PC-9 (cell line): ENCODE measurements around the gene KIFC3. TPM values are rescaled to one million over a fixed set of nuclear protein-coding genes. Genes with fewer than 3 reads are reported as not detected.

Source experiments
- BruUV-seq: library from RNA; stranded (reverse); fragments of 400-500 nt; replicated peaks from 2 replicates; lab custom pipeline; 2021; lab: Mats Ljungman, UMichigan
- CTCF ChIA-PET: fragments of 300-600 bp; sonication (Branson Sonifier 250); formaldehyde crosslinking; loops from one replicate; lab custom pipeline; 2022; ENCODE audit warnings: antibody characterized with exemption; lab: Charles Lee
- POLR2A ChIA-PET: fragments of 300-600 bp; sonication (Branson Sonifier 250); formaldehyde crosslinking; loops from one replicate; lab custom pipeline; 2022; ENCODE audit warnings: antibody characterized with exemption; ENCODE audit not compliant: unreplicated experiment; lab: Charles Lee
- DNase-seq, 2 experiments: peaks; one replicate each; pipeline versions ENCODE4 v3.0.0 to v3.0.0-alpha.2; 2015 to 2022; ENCODE audit warnings: mixed read lengths in 1 of 2
- H2AFZ ChIP-seq: fragments of 200-600 bp; sonication (generic); 2 replicates; pipeline ENCODE4 v1.8.1; 2017; ENCODE audit warnings: antibody characterized with exemption
- H3F3A ChIP-seq: fragments of 200-600 bp; sonication (generic); 2 replicates; pipeline ENCODE4 v1.8.1; 2017; ENCODE audit warnings: antibody characterized with exemption, mild to moderate bottlenecking, low read depth; ENCODE audit not compliant: insufficient read depth
- H3K27ac ChIP-seq: fragments of 200-600 bp; sonication (generic); 2 replicates; pipeline ENCODE4 v1.6.1; 2016; ENCODE audit warnings: mixed run types
- H3K27me3 ChIP-seq: fragments of 200-600 bp; sonication (generic); 2 replicates; pipeline ENCODE4 v1.6.1; 2016; ENCODE audit warnings: low read depth, mixed run types; ENCODE audit not compliant: insufficient read depth
- H3K36me3 ChIP-seq: fragments of 200-600 bp; sonication (generic); 2 replicates; pipeline ENCODE4 v1.6.1; 2016; ENCODE audit warnings: low read depth, mixed run types
- H3K4me1 ChIP-seq: fragments of 200-600 bp; sonication (generic); replicated peaks from 2 replicates; pipeline ENCODE4 v1.6.1; 2016; ENCODE audit warnings: mixed run types; ENCODE audit not compliant: insufficient read depth
- H3K4me2 ChIP-seq: fragments of 200-600 bp; sonication (generic); 2 replicates; pipeline ENCODE4 v1.6.1; 2017; ENCODE audit warnings: mixed run types
- H3K4me3 ChIP-seq: fragments of 200-600 bp; sonication (generic); 2 replicates; pipeline ENCODE4 v1.6.1; 2016; ENCODE audit warnings: mixed run types
- H3K79me2 ChIP-seq: fragments of 200-600 bp; sonication (generic); 2 replicates; pipeline ENCODE4 v1.6.1; 2017; ENCODE audit warnings: low read depth, mixed run types
- H3K9me2 ChIP-seq: fragments of 200-600 bp; sonication (generic); 2 replicates; pipeline ENCODE4 v1.8.1; 2017; ENCODE audit warnings: mild to moderate bottlenecking; ENCODE audit not compliant: insufficient read depth
- H3K9me3 ChIP-seq: fragments of 200-600 bp; sonication (generic); 2 replicates; pipeline ENCODE4 v1.8.1; 2016; ENCODE audit warnings: low read depth; ENCODE audit not compliant: insufficient read depth
- H4K20me1 ChIP-seq: fragments of 200-600 bp; sonication (generic); 2 replicates; pipeline ENCODE4 v1.8.1; 2017; ENCODE audit not compliant: insufficient read depth
- CTCF ChIP-seq: fragments of 200-600 bp; sonication (generic); conservative IDR thresholded peaks from 2 replicates; pipeline ENCODE4 v1.6.1; 2017; ENCODE audit warnings: mixed run types, antibody characterized with exemption, mild to moderate bottlenecking, moderate library complexity
- EZH2 ChIP-seq: fragments of 200-600 bp; sonication (generic); IDR thresholded peaks from 2 replicates; pipeline ENCODE4 v1.8.0; 2017; ENCODE audit warnings: antibody characterized with exemption, low read depth
- intact Hi-C: fragments of 100-400 bp; cut with micrococcal nuclease; formaldehyde crosslinking; loops from one replicate; pipeline ENCODE4 v1.10.0; 2022; ENCODE audit not compliant: unreplicated experiment
- microRNA-seq: library from miRNA; unstranded; fragments of <30 nt; microRNA quantifications from one replicate; pipeline ENCODE4 v1.2.0, GENCODE V29; 2021; ENCODE audit warnings: borderline number of aligned reads, borderline replicate concordance
- total RNA-seq: library from RNA; stranded (reverse); gene quantifications from 2 replicates; pipeline ENCODE4 v1.2.3, GENCODE V29; 2021

The KIFC3 gene
- total RNA-seq, 1 experiment from 2014 or later, result 52.5 TPM

DNA sequence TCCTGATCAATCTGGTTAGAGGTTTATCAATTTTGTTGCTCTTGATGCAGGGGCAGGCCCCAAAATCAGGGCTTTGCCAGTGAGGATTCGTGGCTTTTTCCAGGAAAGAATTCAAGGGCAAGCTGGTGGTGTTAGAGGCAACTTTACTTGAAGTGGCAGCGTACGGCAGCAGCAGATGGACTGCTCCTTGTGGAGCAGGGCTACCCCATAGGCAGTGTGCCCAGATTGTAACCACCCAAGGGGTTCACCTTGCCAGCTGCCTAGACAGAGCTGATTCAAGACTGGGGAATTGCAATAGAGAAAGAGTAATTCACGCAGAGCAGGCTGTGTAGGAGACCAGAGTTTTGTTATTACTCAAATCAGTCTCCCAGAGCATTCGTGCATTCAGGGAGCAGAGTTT lies 90.9 kb downstream of the KIFC3 start:
- TF ChIP-seq CTCF, result no peak
- no peak overlapping the region for H3K4me2 ChIP-seq
- CTCF ChIA-PET, result no interaction called here
- BruUV-seq, result no TSS peak
- H3K27ac ChIP-seq, result no peak overlapping the region
- POLR2A ChIA-PET, result no interaction called here
- no peak overlapping the region for H3K4me3 ChIP-seq
- no peak for DNase-seq
- no peaks in the 10 kb centered on the region for H3F3A ChIP-seq
- intact Hi-C loops, result no loop called here
- no peaks in the 10 kb centered on the region for H3K9me3 ChIP-seq
- H3K27me3 ChIP-seq, result peaks cover 10% of the 10 kb centered on the region; the same call in 1 of the 2 replicates
- H3K36me3 ChIP-seq, result no peaks in the 10 kb centered on the region
- no peaks in the 10 kb centered on the region for H3K79me2 ChIP-seq
- no peaks in the 10 kb centered on the region for H3K4me1 ChIP-seq
- H3K9me2 ChIP-seq, result no peaks in the 10 kb centered on the region
- H2AFZ ChIP-seq, result no peak overlapping the region
- H4K20me1 ChIP-seq, result no peaks in the 10 kb centered on the region

- H3K4me3 ChIP-seq, result no peak overlapping the region
- no peaks in the 10 kb centered on the region for H3F3A ChIP-seq
- no peak overlapping the region for H2AFZ ChIP-seq
- TF ChIP-seq EZH2 (no peak), CTCF (no peak)
- H4K20me1 ChIP-seq, result no peaks in the 10 kb centered on the region
- POLR2A ChIA-PET, result no interaction called here
- H3K9me3 ChIP-seq, result no peaks in the 10 kb centered on the region
- intact Hi-C loops, result no loop called here
- no peaks in the 10 kb centered on the region for H3K4me1 ChIP-seq
- H3K4me2 ChIP-seq, result no peak overlapping the region
- DNase-seq, result no peak
- CTCF ChIA-PET, result no interaction called here
- H3K27ac ChIP-seq, result no peak overlapping the region
- no peaks in the 10 kb centered on the region for H3K36me3 ChIP-seq
- H3K79me2 ChIP-seq, result no peaks in the 10 kb centered on the region
- H3K27me3 ChIP-seq, result no peaks in the 10 kb centered on the region
- no TSS peak for BruUV-seq
- H3K9me2 ChIP-seq, result no peaks in the 10 kb centered on the region
Measured at GRCh38 chr16:57709663-57710062, 92.6 kb downstream of the KIFC3 start.

Small RNAs within 50 kb of the gene (microRNA-seq; reads per million reads assigned to microRNA genes)
- not detected for gene MIR6772

Other genes with a start within 250 kb of the KIFC3 start
- 105 and 131 TPM in 2 replicates for gene ADGRG1, start 173.9 kb downstream of the KIFC3 start, total RNA-seq
- gene ADGRG3, start 134.2 kb downstream of the KIFC3 start, total RNA-seq, result 0.25 TPM in 1 of 2 replicates, not detected in the other
- gene DRC7, start 107.7 kb downstream of the KIFC3 start, total RNA-seq, result 0.85 and 1.7 TPM in 2 replicates
- gene KATNB1, start 66.7 kb downstream of the KIFC3 start, total RNA-seq, result 25.9 and 27.7 TPM in 2 replicates
- 1.1 and 2.6 TPM in 2 replicates for gene CNGB1, start 168.6 kb upstream of the KIFC3 start, total RNA-seq
- 9.9 and 11.0 TPM in 2 replicates for gene ZNF319, start 198.2 kb upstream of the KIFC3 start, total RNA-seq
- gene USB1, start 198.9 kb upstream of the KIFC3 start, total RNA-seq, result 65.8 and 66.0 TPM in 2 replicates
- gene MMP15, start 223.3 kb upstream of the KIFC3 start, total RNA-seq, result 20.1 and 23.9 TPM in 2 replicates